Measurements from ENCODE around the gene UGT1A3.

UGT1A3 gene

DNA sequence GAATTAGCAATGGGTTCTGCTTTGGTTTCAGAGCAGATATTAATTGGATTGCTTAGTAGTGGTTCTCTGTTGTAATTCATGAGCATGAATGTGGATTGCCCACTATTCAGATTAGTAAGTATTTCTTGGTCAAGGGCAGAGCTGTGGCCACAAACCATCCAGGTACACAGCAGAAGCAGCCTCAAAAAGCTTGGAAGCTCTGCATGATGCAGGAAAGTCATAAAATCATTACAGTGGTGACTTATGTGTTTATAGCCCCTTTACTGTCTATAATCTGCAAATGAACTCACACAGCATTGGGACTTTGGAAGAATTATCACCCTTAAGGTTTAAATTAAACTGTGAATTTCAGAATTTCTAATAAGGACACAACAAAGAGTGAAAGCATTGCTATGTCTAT lies 29.3 kb downstream of the UGT1A3 start:
- no peak for DNase-seq (ENCODE audit: low read depth in 2 of 2)

- DNase-seq (ENCODE audit: low read depth in 2 of 2) = no peak
Observed at GRCh38 chr2:233758849-233759248, 30.0 kb downstream of the UGT1A3 start.

GRCh38 chr2:233760043-233760442 lies 31.2 kb downstream of the UGT1A3 start, which contains the start of gene UGT1A1:
UGT1A1 (plus strand) TSS chr2:233760270; CDS start chr2:233760288, 18 bp downstream.
- no peak for DNase-seq (ENCODE audit: low read depth in 2 of 2)

DNA sequence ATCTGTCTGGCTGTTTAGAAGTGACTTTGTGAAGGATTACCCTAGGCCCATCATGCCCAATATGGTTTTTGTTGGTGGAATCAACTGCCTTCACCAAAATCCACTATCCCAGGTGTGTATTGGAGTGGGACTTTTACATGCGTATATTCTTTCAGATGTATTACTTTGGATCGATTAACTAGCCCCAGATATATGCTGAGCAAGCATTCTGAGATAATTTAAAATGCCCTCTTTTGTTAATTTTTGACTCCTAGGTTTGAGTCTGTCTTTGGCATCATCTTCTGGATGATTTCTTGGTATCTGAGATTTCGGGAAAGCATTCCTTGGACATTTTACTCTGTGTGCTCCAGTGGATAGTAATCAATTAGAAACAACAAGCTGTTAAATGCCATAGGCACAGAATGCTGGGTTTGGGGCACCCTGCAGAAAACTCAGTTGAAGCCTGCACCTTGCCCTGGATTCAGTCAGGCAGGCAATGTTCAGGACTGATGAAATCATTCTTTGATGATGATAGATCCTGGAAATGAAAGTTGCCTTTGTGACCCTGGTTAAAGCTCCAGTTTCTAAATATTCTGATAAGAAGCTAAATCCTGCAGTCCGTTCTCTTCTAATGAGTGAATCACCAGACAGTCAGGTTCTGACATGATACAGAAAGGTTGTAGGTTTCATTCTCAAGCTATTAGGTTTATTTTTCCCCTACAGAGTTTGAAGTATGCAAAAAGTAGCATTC lies 32.4 kb downstream of the UGT1A3 start:
- DNase-seq (ENCODE audit: low read depth in 2 of 2) = no peak

GRCh38 chr2:233764264-233764663 lies 35.4 kb downstream of the UGT1A3 start:
- DNase-seq (ENCODE audit: low read depth in 2 of 2) = no peak

GRCh38 chr2:233764761-233765160 lies 35.9 kb downstream of the UGT1A3 start:
- DNase-seq (ENCODE audit: low read depth in 2 of 2) = no peak

DNA sequence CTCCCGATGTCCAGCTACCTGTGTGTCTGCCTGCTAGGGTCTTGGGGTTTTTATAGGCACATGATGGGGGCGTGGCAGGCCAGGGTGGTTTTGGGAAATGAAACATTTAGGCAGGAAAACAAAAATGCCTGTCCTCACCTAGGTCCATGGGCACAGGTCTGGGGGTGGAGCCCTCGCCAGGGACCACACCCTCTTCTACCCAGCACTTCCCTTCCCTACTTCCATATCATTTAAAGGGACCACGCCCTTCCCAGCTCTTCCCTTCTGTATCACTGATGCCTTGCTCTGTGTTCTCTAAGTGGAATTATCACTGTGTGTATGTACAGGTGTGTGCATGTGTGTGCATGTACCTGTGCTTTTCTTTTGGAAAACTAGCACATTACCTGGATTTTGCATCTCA lies 37.6 kb downstream of the UGT1A3 start:
- DNase-seq (ENCODE audit: low read depth in 2 of 2) = no peak

DNA sequence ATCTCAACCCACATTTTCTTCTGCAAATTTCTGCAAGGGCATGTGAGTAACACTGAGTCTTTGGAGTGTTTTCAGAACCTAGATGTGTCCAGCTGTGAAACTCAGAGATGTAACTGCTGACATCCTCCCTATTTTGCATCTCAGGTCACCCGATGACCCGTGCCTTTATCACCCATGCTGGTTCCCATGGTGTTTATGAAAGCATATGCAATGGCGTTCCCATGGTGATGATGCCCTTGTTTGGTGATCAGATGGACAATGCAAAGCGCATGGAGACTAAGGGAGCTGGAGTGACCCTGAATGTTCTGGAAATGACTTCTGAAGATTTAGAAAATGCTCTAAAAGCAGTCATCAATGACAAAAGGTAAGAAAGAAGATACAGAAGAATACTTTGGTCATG lies 39.2 kb downstream of the UGT1A3 start:
- DNase-seq (ENCODE audit: low read depth in 2 of 2) = no peak

- DNase-seq (ENCODE audit: low read depth in 2 of 2) = no peak
Observed at GRCh38 chr2:233769260-233769659, 40.4 kb downstream of the UGT1A3 start.

DNA sequence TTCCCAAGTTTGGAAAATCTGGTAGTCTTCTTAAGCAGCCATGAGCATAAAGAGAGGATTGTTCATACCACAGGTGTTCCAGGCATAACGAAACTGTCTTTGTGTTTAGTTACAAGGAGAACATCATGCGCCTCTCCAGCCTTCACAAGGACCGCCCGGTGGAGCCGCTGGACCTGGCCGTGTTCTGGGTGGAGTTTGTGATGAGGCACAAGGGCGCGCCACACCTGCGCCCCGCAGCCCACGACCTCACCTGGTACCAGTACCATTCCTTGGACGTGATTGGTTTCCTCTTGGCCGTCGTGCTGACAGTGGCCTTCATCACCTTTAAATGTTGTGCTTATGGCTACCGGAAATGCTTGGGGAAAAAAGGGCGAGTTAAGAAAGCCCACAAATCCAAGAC lies 43.3 kb downstream of the UGT1A3 start:
- no peak for DNase-seq (ENCODE audit: low read depth in 2 of 2)

DNA sequence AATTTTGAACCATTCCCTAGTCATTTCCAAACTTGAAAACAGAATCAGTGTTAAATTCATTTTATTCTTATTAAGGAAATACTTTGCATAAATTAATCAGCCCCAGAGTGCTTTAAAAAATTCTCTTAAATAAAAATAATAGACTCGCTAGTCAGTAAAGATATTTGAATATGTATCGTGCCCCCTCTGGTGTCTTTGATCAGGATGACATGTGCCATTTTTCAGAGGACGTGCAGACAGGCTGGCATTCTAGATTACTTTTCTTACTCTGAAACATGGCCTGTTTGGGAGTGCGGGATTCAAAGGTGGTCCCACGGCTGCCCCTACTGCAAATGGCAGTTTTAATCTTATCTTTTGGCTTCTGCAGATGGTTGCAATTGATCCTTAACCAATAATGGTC lies 43.7 kb downstream of the UGT1A3 start:
- no peak for DNase-seq (ENCODE audit: low read depth in 2 of 2)

- no peak for DNase-seq (ENCODE audit: low read depth in 2 of 2)
Observed at GRCh38 chr2:233773854-233774253, 45.0 kb downstream of the UGT1A3 start.

GRCh38 chr2:233775414-233775813 lies 46.6 kb downstream of the UGT1A3 start:
- DNase-seq (ENCODE audit: low read depth in 2 of 2) = no peak

GRCh38 chr2:233778030-233778429 lies 49.2 kb downstream of the UGT1A3 start, which contains the start of gene MROH2A:
MROH2A (plus strand) TSS chr2:233778330; CDS start chr2:233779359, 1,029 bp downstream.
- DNase-seq (ENCODE audit: low read depth in 2 of 2) = no peak

DNA sequence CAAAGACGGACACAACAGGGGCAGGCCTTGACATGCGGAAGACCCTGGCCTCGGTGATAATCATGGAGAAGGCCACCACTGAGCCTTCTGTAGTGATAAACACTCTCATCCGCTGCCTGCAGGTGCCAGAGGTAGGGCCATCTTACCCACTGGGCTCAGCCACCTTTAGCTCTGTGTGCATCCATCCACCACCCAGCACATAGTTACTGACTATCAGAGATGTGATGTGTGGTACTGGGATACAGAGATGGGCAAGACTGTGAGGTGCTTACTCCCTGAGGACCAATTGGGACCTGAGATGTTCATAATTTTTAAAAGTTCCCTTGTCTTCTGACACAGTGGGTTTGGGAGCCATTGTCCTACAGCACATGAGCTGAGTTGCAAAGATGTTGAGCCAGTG lies 50.9 kb downstream of the UGT1A3 start:
- no peak for DNase-seq (ENCODE audit: low read depth in 2 of 2)

DNA sequence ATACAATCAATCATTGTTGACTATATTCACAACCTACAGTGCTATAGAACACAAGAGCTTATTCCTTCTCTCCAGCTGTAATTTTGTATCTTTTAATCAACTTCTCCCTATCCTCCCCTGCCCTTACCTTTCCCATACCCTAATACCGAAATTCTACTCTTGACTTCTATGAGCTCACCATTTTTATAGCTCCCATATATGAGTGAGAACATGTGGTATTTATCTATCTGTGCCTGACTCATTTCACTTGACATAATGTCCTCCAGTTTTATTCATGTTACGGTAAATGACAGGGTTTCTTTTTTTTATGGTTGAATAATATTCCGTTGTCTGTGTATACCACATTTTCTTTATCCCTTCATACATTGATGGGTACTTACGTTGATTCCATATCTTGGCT lies 51.9 kb downstream of the UGT1A3 start:
- DNase-seq (ENCODE audit: low read depth in 2 of 2) = no peak

DNA sequence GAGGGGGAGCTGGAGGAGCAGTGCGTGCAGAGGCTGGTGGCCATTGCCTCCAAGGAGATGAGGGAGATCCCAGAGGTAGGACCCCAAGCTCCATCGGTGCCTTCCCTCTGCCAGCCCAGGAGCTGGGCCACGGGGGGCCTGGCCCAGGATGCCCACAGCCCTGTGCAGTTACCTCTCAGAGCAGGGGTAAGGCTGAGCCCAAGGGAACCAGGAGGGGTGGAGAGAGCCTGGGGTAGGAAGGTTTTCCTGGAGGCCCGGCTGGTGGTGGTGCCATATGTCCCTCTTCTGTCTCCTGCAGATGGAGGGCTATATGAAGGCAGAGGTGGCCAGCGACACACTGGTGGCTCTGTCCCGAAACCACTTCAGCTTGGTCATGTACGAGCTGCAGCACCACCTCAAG lies 60.7 kb downstream of the UGT1A3 start:
- no peak for DNase-seq (ENCODE audit: low read depth in 2 of 2)

- no peak for DNase-seq (ENCODE audit: low read depth in 2 of 2)
Observed at GRCh38 chr2:233791151-233791882, 62.5 kb downstream of the UGT1A3 start.

DNA sequence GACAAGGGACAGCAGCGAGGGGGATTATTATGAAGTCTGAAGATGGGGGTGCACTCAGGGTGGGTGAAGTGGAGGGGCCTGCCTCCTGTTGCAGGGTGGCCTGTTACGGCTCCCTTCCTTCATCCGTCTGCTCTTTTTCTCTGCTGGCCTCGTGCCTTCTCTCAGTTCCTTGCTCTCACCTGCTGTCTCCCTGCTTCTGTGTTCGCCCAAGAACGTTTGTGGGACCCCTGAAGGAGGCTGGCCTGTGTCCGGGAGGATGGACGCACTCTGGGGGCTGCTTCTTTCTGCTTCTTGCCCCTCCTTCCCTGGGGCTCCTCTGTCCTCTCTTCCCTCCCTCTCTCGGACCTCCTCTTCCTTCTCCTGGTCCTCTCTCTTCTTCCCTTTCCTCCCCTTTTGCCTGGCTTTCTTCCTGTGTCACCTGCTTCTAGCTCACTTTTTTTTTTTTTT lies 63.1 kb downstream of the UGT1A3 start:
- no peak for DNase-seq (ENCODE audit: low read depth in 2 of 2)

- DNase-seq (ENCODE audit: low read depth in 2 of 2) = no peak
Observed at GRCh38 chr2:233792720-233793119, 63.9 kb downstream of the UGT1A3 start.

- no peak for DNase-seq (ENCODE audit: low read depth in 2 of 2)
Observed at GRCh38 chr2:233793465-233794127, 64.8 kb downstream of the UGT1A3 start.

GRCh38 chr2:233794128-233794658 lies 65.4 kb downstream of the UGT1A3 start:
- DNase-seq (ENCODE audit: low read depth in 2 of 2) = no peak

All from stimulated activated CD4-positive, alpha-beta T cell treated with anti-CD3 and anti-CD28 coated beads, Interleukin-1b, Interleukin-23, amount 100 ng/mL, for 4 hours (primary cell).